HepG2 (cell line): ENCODE results near the gene EMILIN3. TPM values are rescaled to one million over a fixed set of nuclear protein-coding genes. Genes with fewer than 3 reads are reported as not detected.

Source experiments
- ATAC-seq: fragments of 200-7000 bp; cut with Tn5 transposase; 3 replicates; pipeline ENCODE4 v1.9.1; 2020; ENCODE audit warnings: mild to moderate bottlenecking, moderate library complexity
- BruUV-seq: library from RNA; stranded (reverse); fragments of 400-500 nt; replicated peaks from 2 replicates; lab custom pipeline; 2021; lab: Mats Ljungman, UMichigan
- CTCF ChIA-PET: fragments of 300-600 bp; formaldehyde crosslinking; extraction: SDS; loops from one replicate; lab custom pipeline; 2021; ENCODE audit warnings: low total read pairs, inconsistent platforms, low intra/inter-chr PET ratio; lab: Yijun Ruan, JAX
- POLR2A ChIA-PET: fragments of 350-600 bp; sonication (Branson Sonifier 250); formaldehyde crosslinking; loops from one replicate; lab custom pipeline; 2020; ENCODE audit warnings: antibody characterized with exemption, inconsistent platforms; lab: Yijun Ruan, JAX
- DNase-seq: peaks from one replicate; pipeline ENCODE4 v3.0.0-alpha.2; 2015; ENCODE audit warnings: low spot score
- FAIRE-seq: peaks from 3 replicates; lab custom pipeline; 2011; peaks lifted over from hg19 to GRCh38; lab: Jason Lieb, UNC
- H2AFZ ChIP-seq: one replicate; pipeline ENCODE4 v1.6.1; 2011; ENCODE audit warnings: low read length, inconsistent platforms
- H3K27ac ChIP-seq: fragments of 300-600 bp; 3 replicates; pipeline ENCODE4 v1.8.0; 2011; ENCODE audit warnings: mixed run types, mild to moderate bottlenecking, mixed read lengths, low read length, inconsistent platforms; ENCODE audit not compliant: insufficient read depth; ENCODE audit errors: extremely low read length
- H3K27me3 ChIP-seq, 2 experiments: fragments of 200-600 bp in 1 of 2; 2 replicates in 1 of 2; 3 replicates in 1 of 2; pipeline versions ENCODE4 v1.6.0 to v1.8.0; 2011; ENCODE audit warnings: low read length in 2 of 2, mild to moderate bottlenecking in 2 of 2, moderate library complexity in 2 of 2, inconsistent platforms in 1 of 2; ENCODE audit not compliant: insufficient read depth in 2 of 2, control insufficient read depth in 1 of 2
- H3K36me3 ChIP-seq, 2 experiments: fragments of 200-600 bp in 1 of 2; replicated peaks in 1 of 2; 2 replicates in 1 of 2; 3 replicates in 1 of 2; pipeline versions ENCODE4 v1.5.1 to v1.8.0; 2011; ENCODE audit warnings: low read length in 2 of 2, inconsistent platforms in 1 of 2; ENCODE audit not compliant: insufficient read depth in 2 of 2, control insufficient read depth in 1 of 2
- H3K4me1 ChIP-seq: 2 replicates; pipeline ENCODE4 v1.5.1; 2012; ENCODE audit warnings: low read length, inconsistent platforms; ENCODE audit not compliant: insufficient read depth
- H3K4me2 ChIP-seq: 2 replicates; pipeline ENCODE4 v1.6.0; 2011; ENCODE audit warnings: low read depth, low read length, inconsistent platforms
- H3K4me3 ChIP-seq, 3 experiments: fragments of 200-600 bp in 1 of 3; sonication (generic), shearing (Covaris generic) in 1 of 3; replicated peaks in 1 of 3; 2 replicates each; pipeline ENCODE4 v1.5.1; 2011 to 2016; ENCODE audit warnings: low read length in 3 of 3, inconsistent platforms in 2 of 3, low read depth in 2 of 3, mild to moderate bottlenecking in 2 of 3, control low read depth in 1 of 3, mixed read lengths in 1 of 3; ENCODE audit not compliant: insufficient read depth in 1 of 3
- H3K79me2 ChIP-seq: one replicate; pipeline ENCODE4 v1.6.1; 2011; ENCODE audit warnings: low read length, inconsistent platforms; ENCODE audit not compliant: insufficient read depth
- H3K9ac ChIP-seq: 2 replicates; pipeline ENCODE4 v1.6.0; 2011; ENCODE audit warnings: mild to moderate bottlenecking, low read depth, low read length, inconsistent platforms; ENCODE audit not compliant: insufficient read depth
- H3K9me3 ChIP-seq: 2 replicates; pipeline ENCODE4 v1.5.1; 2012; ENCODE audit warnings: mild to moderate bottlenecking, low read length
- H4K20me1 ChIP-seq: 2 replicates; pipeline ENCODE4 v1.6.0; 2011; ENCODE audit warnings: inconsistent platforms, mild to moderate bottlenecking, low read length, moderate library complexity; ENCODE audit not compliant: insufficient read depth
- ESRRA ChIP-seq: sonication (generic); formaldehyde crosslinking; IDR thresholded peaks from 2 replicates; pipeline ENCODE4 v1.5.1; 2020; ENCODE audit warnings: mild to moderate bottlenecking, low read depth, missing genetic modification reagents
- GABPA ChIP-seq, 2 experiments: IDR thresholded peaks; 2 replicates each; pipeline ENCODE4 v1.6.1; 2011 to 2016; ENCODE audit warnings: low read depth in 2 of 2, low read length in 1 of 2, missing biosample characterization in 1 of 2, missing genetic modification characterization in 1 of 2
- MYPOP ChIP-seq: sonication (generic); formaldehyde crosslinking; IDR thresholded peaks from 2 replicates; pipeline ENCODE4 v1.8.1; 2023; ENCODE audit warnings: mild to moderate bottlenecking, moderate library complexity, missing genetic modification reagents
- SMAD3 ChIP-seq: sonication (generic); formaldehyde crosslinking; IDR thresholded peaks from 2 replicates; pipeline ENCODE4 v1.4.0; 2020; ENCODE audit warnings: missing genetic modification reagents
- ZFP82 ChIP-seq: sonication (generic); formaldehyde crosslinking; IDR thresholded peaks from 2 replicates; pipeline ENCODE4 v1.5.1; 2020; ENCODE audit warnings: mild to moderate bottlenecking, missing genetic modification reagents, borderline replicate concordance
- ZNF562 ChIP-seq: sonication (generic); formaldehyde crosslinking; IDR thresholded peaks from 2 replicates; pipeline ENCODE4 v1.8.0; 2022; ENCODE audit warnings: missing genetic modification reagents, borderline replicate concordance
- WGBS: methylation state at CpG from one replicate; pipeline ENCODE4 v1.1.6; 2017; ENCODE audit warnings: low lambda C conversion rate; 5-methylcytosine and 5-hydroxymethylcytosine counted together
- in situ Hi-C: cut with HindIII; loops from 2 replicates; pipeline ENCODE4 v1.10.0; 2017; ENCODE audit warnings: low pct_unique_long_range_greater_than_20kb; ENCODE audit not compliant: extremely low pct_ligation_motif_present
- intact Hi-C: fragments of 100-400 bp; cut with micrococcal nuclease; formaldehyde crosslinking; loops from one replicate; pipeline ENCODE4 v1.10.0; 2022; ENCODE audit not compliant: unreplicated experiment
- polyA plus RNA-seq, 8 experiments: library from polyadenylated mRNA; depleted of rRNA in 3 of 8; stranded (reverse) in 7 of 8; unstranded in 1 of 8; fragments of >200 nt; fragmentation: Illumina TruSeq in 4 of 8; extraction: Trizol in 4 of 8; gene quantifications; 2 replicates each; pipeline versions ENCODE4 v1.2.1 to v1.2.3, GENCODE V29; 2011 to 2016; ENCODE audit warnings: low read depth in 4 of 8, missing spikeins in 1 of 8, mixed read lengths in 1 of 8; ENCODE audit not compliant: insufficient read depth in 1 of 8
- total RNA-seq, 5 experiments: library from RNA; depleted of rRNA; stranded (reverse); fragments of >200 nt; fragmentation: Illumina TruSeq; extraction: Trizol; gene quantifications; 2 replicates each; pipeline ENCODE4 v1.2.3, GENCODE V29; 2016; ENCODE audit warnings: low read depth in 1 of 5
- TF ChIP-seq, protein P1 (sequence below): sonication (generic); formaldehyde crosslinking; conservative IDR thresholded peaks from 2 replicates; pipeline ENCODE4 v1.4.0; 2020; ENCODE audit warnings: missing genetic modification reagents

The EMILIN3 gene
- total and polyA plus RNA-seq, 2 of the 13 experiments (the other 11 are each of a cell fraction or from before 2014, with no cell fraction given) = 0.25 to 0.29 TPM

- no peak for DNase-seq
- POLR2A ChIA-PET = no interaction called here
- H3K9ac ChIP-seq = no peak overlapping the region
- no peak overlapping the region for H2AFZ ChIP-seq
- CTCF ChIA-PET = no interaction called here
- intact Hi-C loops = no loop called here
- no peak overlapping the region for H3K27ac ChIP-seq
- TF ChIP-seq GABPA (IDR thresholded peaks at IDR 0.05; ENCODE audit: low read depth, low read length) = no peak
- no peak for TF ChIP-seq GABPA (CRISPR knock-in tag; IDR thresholded peaks at IDR 0.05; ENCODE audit: low read depth)
- no peak for TF ChIP-seq ESRRA (CRISPR knock-in tag)
- TF ChIP-seq, protein P1, sequence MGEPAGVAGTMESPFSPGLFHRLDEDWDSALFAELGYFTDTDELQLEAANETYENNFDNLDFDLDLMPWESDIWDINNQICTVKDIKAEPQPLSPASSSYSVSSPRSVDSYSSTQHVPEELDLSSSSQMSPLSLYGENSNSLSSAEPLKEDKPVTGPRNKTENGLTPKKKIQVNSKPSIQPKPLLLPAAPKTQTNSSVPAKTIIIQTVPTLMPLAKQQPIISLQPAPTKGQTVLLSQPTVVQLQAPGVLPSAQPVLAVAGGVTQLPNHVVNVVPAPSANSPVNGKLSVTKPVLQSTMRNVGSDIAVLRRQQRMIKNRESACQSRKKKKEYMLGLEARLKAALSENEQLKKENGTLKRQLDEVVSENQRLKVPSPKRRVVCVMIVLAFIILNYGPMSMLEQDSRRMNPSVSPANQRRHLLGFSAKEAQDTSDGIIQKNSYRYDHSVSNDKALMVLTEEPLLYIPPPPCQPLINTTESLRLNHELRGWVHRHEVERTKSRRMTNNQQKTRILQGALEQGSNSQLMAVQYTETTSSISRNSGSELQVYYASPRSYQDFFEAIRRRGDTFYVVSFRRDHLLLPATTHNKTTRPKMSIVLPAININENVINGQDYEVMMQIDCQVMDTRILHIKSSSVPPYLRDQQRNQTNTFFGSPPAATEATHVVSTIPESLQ = no peak
- no peak for TF ChIP-seq ZNF562 (CRISPR knock-in tag)
- TF ChIP-seq MYPOP (CRISPR knock-in tag) = no peak
- TF ChIP-seq SMAD3 (CRISPR knock-in tag) = no peak
- TF ChIP-seq ZFP82 (CRISPR knock-in tag) = no peak
- H4K20me1 ChIP-seq = no peaks in the 10 kb centered on the region
- in situ Hi-C loops = no loop called here
- H3K9me3 ChIP-seq = no peaks in the 10 kb centered on the region
- FAIRE-seq = no peak
- peaks cover 0 to 2% of the 10 kb centered on the region in 2 experiments; a peak in 1 of 5 replicates for H3K36me3 ChIP-seq
- H3K4me2 ChIP-seq = no peak overlapping the region
- H3K4me1 ChIP-seq = peaks cover 26% of the 10 kb centered on the region
- ATAC-seq = no peak
- H3K79me2 ChIP-seq = no peaks in the 10 kb centered on the region
- 74% methylated on average over 5 of the region's 5 CpGs for WGBS
- no TSS peak for BruUV-seq
- peaks cover 24 to 39% of the 10 kb centered on the region in 2 experiments for H3K27me3 ChIP-seq
- no peak overlapping the region for H3K4me3 ChIP-seq
Observed at GRCh38 chr20:41362748-41363140, 3.9 kb downstream of the EMILIN3 start.
